HG03045 (cell line): ENCODE results near the gene GYPC.
"Not testable (repeated sequence)": the region's sequence is repeated elsewhere in the genome, so short reads cannot be mapped to it uniquely, and the experiment has no call there.

ENCODE experiments used
- ATAC-seq: cut with Tn5 transposase; IDR thresholded peaks from one replicate; pipeline ENCODE4 v1.9.1; 2021; ENCODE audit warnings: mild to moderate bottlenecking, moderate library complexity; ENCODE audit not compliant: unreplicated experiment

The GYPC gene

GRCh38 chr2:126668254-126668653 lies 12.3 kb downstream of the GYPC start:
- no peak for ATAC-seq

DNA sequence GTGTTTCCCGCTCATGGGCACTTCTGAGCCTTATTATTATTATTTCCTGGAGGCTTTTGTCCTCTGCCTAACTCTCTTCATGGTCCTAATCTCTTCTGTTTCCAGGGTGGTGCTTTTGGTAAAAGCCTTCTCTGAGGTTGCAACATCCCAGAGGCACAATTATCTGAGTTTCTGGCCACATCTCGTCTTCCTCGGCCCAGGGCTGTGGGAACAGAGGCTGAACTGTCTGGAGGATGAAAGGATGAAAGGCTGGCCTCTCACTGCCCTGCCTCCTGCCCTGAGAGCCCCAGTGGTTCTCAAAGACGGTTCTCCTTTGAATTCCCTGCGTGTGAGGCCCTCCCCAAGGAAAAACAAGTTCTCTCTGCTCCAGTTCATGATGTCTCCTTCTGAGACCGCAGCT lies 13.8 kb downstream of the GYPC start:
- no peak for ATAC-seq

DNA sequence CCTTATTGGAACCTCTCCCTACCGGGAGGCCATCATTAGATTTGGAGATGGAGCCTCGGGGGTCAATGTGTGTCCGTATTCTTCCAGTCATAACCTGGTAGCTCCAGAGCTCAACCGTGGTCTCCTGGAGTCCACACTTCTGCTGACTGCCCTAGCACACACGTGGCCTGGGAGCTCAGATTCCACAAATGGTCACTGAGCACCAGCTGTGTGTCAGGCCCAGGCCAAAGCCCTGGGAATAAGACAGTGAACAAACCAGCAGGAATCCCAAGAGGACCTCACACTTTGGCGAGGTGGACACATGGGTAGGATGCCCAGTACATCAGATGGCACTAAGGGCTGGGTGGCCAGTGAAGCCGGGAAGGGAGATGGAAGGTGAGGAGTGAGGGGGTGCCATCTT lies 15.5 kb downstream of the GYPC start:
- ATAC-seq, result no peak

- ATAC-seq, result no peak
These were observed 17.1 kb downstream of the GYPC start for GRCh38 chr2:126672980-126673605.

DNA sequence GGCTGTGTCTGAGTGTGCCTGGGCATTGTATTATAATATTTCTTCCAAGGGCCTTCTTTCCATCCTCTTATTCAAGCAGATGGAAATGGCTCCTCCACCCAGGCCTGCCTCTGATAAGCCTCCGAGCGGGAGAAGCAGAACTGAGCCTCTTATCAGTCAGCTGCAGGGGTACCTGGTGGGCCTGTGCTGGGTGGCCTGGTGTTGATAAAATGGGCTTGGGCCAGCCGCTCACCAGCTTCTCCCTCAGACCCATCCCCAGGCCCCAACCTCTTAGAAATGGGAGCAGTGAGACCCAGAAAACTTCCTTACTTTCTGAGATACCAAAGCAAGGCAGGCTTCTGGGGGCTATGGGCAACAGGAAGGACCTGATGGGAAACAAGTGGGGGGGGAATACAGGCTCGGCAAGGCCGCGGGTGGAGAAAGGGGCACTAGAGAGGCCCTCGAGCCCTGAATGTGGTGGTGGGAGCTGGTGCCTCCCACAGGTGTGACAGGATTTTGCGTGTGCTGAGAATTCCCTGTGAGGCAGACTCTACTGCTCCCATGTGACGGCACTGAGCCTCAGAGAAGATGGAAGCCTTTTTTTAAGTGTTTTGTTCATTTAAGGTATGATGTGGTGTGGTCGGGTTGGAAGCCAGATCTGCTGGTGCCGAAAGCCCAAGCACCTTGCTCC lies 18.3 kb downstream of the GYPC start:
- ATAC-seq, result no peak

GRCh38 chr2:126675637-126676036 lies 19.7 kb downstream of the GYPC start:
- ATAC-seq, result no peak

DNA sequence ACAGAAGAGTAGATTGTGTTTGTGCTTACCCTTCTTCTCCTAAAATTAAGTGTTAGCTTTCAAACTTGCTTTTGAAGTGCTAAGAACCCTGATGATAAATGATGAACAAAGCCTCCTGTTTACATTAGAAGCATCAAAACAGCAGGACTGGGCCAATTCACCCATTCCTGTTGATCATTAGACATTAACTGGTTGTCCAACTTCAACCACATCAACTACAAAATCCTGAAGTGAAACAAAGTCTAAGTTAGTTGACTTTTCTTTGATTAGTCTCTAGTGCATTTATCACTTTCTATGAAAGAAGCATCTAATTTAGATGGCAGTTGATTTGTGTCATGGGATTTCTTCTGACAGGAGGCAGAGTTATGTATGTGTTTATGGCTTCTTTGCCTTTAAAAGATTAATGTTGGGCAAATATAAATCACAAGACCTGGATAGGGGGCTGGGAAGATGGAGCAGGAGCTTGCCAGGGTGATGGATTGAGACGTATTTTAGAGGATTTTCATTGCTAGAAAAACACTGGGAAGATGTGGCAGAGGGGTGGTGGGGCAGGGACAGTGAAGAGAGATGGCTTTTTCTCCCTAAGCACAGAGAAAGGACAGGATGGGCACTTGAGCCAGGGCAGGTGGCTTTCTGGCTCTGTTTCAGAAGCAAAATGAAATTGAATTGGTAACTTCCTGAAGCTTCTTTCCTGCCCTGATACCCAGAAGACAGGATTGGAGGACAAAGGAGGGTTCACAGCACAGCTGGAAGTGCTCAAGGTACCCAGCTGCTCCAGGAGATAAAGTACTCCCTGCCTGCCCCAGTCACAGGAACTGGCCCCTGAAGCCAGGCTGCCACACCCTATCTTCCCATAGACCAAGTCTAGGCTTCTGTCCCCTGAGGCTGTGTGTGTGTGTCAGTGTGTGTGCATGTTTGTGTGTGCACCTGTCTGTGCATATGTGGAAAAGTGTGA lies 20.5 kb downstream of the GYPC start:
- ATAC-seq, result no peak

- no peak for ATAC-seq
These were observed 21.2 kb downstream of the GYPC start for GRCh38 chr2:126677176-126677538.

GRCh38 chr2:126678269-126679065 lies 22.5 kb downstream of the GYPC start:
- ATAC-seq, result no peak

DNA sequence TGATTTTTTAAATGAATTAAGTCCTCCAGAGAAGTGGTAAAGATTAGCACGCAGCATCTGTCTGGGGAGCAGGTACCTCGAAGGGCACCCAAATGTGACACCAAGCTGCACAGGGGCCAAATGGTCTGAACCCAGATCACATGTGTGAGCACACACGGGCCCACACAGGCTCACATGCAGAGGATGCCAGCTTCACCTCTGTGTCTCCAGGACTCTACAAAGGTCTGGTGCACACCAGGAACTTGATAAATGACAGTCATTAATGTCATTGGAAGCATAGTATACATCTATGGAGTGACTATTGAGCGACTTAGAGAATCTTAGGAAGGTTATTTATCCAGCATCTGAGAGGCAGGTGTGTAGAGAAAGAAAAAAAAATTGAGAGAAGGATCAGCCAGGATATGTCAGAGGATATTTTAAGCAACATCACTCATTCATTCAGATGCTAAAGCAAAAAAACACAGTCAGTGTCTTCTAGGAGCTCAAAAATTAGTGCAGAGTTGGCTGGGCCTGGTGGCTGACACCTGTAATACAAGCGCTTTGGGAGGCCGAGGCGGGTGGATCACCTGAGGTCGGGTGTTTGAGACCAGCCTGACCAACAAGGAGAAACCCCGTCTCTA lies 23.2 kb downstream of the GYPC start:
- no peak for ATAC-seq

DNA sequence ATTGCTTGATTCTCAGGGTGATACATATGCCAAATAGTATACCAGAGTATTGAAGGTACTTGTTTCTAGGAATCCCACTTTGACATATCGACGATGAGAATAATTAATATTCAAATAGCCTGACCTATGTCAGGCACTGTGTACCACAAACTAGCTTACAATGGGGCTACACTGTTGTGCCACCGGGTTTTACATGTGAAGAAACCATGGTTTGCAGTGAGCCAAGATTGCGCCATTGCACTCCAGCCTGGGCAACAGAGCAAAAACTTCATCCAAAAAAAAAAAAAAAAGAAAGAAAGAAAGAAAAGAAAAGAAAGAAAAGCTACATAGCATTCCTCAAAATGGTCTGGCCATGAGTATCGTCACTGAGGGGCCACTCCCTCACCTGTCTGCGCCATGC lies 25.5 kb downstream of the GYPC start:
- no peak for ATAC-seq

DNA sequence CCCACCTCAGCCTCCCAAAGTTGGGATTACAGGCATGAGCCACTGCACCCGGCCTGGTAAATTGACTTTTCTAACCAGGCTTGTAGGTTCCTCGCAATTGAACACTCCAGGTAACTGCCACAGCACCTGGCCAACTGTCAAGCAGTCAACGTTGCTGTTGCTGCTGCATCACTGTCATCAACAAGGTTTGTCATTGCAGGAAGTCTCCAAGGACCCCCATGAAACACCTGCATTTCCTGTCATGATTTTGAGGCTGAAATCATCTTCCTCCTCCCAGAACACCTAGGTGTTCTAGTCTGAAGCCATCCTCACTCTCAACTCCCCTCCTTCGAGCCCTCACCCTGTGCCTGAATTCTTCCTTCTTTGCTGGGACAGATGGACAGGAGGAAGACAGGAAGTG lies 29.7 kb downstream of the GYPC start:
- no peak for ATAC-seq

DNA sequence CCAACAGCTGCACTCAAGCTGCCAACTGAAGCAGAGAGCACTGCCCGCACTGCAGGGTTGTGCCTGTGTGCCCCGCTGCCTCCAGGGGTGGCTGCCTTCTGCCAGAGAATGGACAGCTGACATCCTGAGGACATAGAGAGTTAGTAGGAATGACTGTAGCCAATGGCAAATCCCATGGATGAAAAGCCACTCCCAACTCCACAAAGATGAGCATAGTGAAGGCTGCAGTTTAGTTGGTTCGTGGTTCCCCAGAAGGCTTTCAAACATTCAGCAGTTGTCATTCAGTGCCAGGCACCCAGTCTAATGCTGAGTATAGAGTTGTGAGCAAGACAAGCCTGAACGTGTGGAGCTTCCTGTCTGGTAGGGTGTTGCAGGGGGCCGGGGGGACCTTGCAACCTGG lies 30.3 kb downstream of the GYPC start:
- no peak for ATAC-seq

DNA sequence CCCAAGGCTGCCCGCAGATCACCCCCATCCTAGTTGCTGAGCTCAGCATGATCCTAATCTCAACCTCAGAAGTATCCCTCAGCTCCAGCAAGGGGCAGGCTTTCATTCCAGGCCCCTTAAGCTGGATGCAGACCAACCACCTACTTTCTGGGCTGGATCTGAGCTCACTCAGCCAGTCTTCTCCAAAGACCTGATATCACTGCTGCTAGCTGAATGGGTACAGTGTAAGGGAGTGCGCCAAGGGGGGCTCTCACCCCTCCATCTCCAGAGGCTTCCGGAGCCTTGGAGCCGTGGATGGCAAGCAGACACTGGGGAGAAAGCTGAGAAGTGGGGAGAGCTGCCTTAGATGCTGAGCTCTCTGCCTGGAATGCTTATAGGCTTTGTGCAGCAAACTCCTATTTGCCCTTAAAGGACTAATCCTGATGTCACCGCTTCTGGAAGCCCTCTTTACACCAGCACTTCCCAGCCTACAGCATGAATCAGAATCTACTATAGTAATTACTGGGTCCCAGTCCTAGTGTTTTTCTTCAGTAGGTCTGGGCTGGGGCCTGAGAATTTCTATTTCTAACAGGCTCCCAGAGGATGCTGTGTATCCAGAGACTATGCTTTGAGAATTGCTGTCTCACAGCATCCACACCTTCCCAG lies 31.0 kb downstream of the GYPC start:
- ATAC-seq, result no peak

DNA sequence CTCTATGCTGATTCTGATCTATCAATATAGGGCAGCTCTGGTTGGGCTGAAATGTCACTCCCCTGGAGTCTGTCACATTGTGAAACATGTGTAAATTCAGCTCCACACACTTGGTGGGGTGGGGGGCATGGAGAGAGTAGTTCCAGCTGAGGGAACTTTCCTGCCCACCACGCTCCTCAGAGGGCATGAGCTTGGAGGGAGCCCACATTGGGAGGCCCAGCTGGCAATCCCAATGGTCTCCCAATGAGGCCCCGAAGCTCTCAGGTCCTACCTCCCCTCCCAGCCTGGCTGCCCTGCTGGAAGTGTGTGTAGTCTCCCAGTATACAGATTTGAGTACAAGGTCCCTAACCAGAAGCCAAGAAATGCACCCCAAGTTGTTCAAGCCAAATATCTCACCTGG lies 31.5 kb downstream of the GYPC start:
- no peak for ATAC-seq

- ATAC-seq, result not testable (repeated sequence)
These were observed 32.6 kb downstream of the GYPC start for GRCh38 chr2:126688594-126688993.

GRCh38 chr2:126692241-126692640 lies 36.3 kb downstream of the GYPC start:
- not testable (repeated sequence) for ATAC-seq

GRCh38 chr2:126692934-126693592 lies 37.1 kb downstream of the GYPC start:
- not testable (repeated sequence) for ATAC-seq

DNA sequence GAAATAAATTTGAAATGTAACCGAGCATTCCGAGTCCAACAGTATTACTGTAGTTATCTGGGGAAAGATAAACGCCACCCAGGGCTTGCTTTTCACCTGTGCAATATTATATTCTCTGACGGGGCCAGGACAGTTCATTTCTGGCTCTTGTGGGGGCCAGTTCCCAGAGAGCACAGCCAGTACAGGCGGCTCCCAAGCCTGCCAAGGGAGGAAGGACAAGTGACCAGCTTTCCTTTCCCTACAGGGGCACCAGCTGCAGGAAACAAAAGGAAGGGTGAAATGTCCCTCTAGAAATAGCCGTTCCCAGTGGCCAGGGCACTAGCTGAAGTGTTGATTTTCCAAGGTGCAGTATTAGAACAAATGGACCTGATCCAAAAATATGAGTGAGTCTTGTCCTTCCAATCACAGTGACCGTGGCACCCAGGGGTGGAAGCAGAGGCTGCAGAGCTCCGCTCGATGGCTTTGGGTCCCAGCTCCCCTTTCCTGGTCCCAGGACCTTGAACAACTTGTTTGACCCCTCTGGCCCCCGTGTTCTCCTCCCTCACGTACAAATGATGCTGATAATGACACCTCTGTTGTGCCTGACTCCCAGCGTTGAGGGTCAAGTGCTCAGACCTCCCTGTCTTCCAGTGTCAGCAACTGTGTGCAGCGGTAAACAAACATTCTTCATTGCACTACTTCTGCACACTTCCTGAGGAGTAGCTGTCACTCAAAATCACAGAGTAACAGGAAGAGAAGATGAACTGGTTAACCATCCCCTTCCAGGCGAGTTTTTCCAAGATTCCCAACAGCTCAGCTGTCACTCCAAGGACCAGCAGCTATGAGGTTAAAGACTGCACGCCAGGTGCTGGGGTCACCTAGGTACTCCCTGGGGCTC lies 40.9 kb downstream of the GYPC start:
- ATAC-seq, result no peak
